Caco-2 (cell line): ENCODE measurements around the gene MYBPC2. TPM values are rescaled to one million over a fixed set of nuclear protein-coding genes. Genes with fewer than 3 reads are reported as not detected.
"Not testable (repeated sequence)": the region's sequence is repeated elsewhere in the genome, so short reads cannot be mapped to it uniquely, and the experiment has no call there.

Source experiments
- BruUV-seq: library from RNA; stranded (reverse); fragments of 400-500 nt; replicated peaks from 2 replicates; lab custom pipeline; 2021; lab: Mats Ljungman, UMichigan
- CTCF ChIA-PET: fragments of 300-600 bp; sonication (Branson Sonifier 250); formaldehyde crosslinking; loops from one replicate; lab custom pipeline; 2022; ENCODE audit warnings: antibody characterized with exemption; lab: Charles Lee
- POLR2A ChIA-PET: fragments of 300-600 bp; sonication (Branson Sonifier 250); formaldehyde crosslinking; loops from one replicate; lab custom pipeline; 2022; ENCODE audit warnings: antibody characterized with exemption; lab: Charles Lee
- DNase-seq, 2 experiments: peaks; one replicate each; pipeline versions ENCODE4 v3.0.0 to v3.0.0-alpha.2; 2020 to 2022
- H3K27me3 ChIP-seq: replicated peaks from 2 replicates; pipeline ENCODE4 v1.6.0; 2011; ENCODE audit warnings: low read length; ENCODE audit not compliant: control insufficient read depth, insufficient read depth
- H3K36me3 ChIP-seq: 2 replicates; pipeline ENCODE4 v1.5.1; 2011; ENCODE audit warnings: low read length; ENCODE audit not compliant: control insufficient read depth, insufficient read depth
- H3K4me1 ChIP-seq: fragments of 250-450 bp; sonication (Bioruptor Pico); 2 replicates; pipeline ENCODE4 v1.5.1; 2020; ENCODE audit warnings: mild to moderate bottlenecking
- H3K4me3 ChIP-seq: 2 replicates; pipeline ENCODE4 v1.5.1; 2011; ENCODE audit warnings: low read depth, mild to moderate bottlenecking, control low read depth, low read length
- H3K9me3 ChIP-seq: fragments of 250-450 bp; sonication (Bioruptor Pico); 2 replicates; pipeline ENCODE4 v1.5.1; 2020; ENCODE audit warnings: mild to moderate bottlenecking, moderate library complexity
- H3K27ac Mint-ChIP-seq: one replicate; pipeline ENCODE4 v1.8.0; 2022; ENCODE audit warnings: mixed read lengths; ENCODE audit not compliant: unreplicated experiment
- H3K27me3 Mint-ChIP-seq: one replicate; pipeline ENCODE4 v1.8.0; 2022; ENCODE audit warnings: mixed read lengths; ENCODE audit not compliant: insufficient read depth, unreplicated experiment
- H3K36me3 Mint-ChIP-seq: one replicate; pipeline ENCODE4 v1.8.0; 2022; ENCODE audit warnings: mild to moderate bottlenecking, mixed read lengths; ENCODE audit not compliant: insufficient read depth, unreplicated experiment
- H3K4me1 Mint-ChIP-seq: one replicate; pipeline ENCODE4 v1.8.0; 2022; ENCODE audit warnings: low read depth, mixed read lengths; ENCODE audit not compliant: unreplicated experiment
- H3K4me3 Mint-ChIP-seq: one replicate; pipeline ENCODE4 v1.8.0; 2022; ENCODE audit warnings: mild to moderate bottlenecking, moderate library complexity, mixed read lengths; ENCODE audit not compliant: unreplicated experiment
- H3K9me3 Mint-ChIP-seq: one replicate; pipeline ENCODE4 v1.8.0; 2022; ENCODE audit warnings: mixed read lengths; ENCODE audit not compliant: unreplicated experiment
- intact Hi-C: fragments of 100-400 bp; cut with micrococcal nuclease; formaldehyde crosslinking; loops from one replicate; pipeline ENCODE4 v1.10.0; 2022; ENCODE audit not compliant: unreplicated experiment
- total RNA-seq: library from RNA; stranded (reverse); gene quantifications from 2 replicates; pipeline ENCODE4 v1.2.3, GENCODE V29; 2022
- TF ChIP-seq, protein P1 (sequence below), 2 experiments: fragments of 200-600 bp in 1 of 2; IDR thresholded peaks; 1 replicate in 1 of 2; 2 replicates in 1 of 2; pipeline versions ENCODE4 v1.5.1 to v1.8.0; 2011 to 2022; ENCODE audit warnings: antibody characterized with exemption in 1 of 2, control low read depth in 1 of 2, inconsistent platforms in 1 of 2, low read depth in 1 of 2, low read length in 1 of 2, mild to moderate bottlenecking in 1 of 2, moderate library complexity in 1 of 2; ENCODE audit not compliant: insufficient read depth in 1 of 2, severe bottlenecking in 1 of 2, unreplicated experiment in 1 of 2

The MYBPC2 gene
- total RNA-seq, 1 experiment from 2014 or later: 1.6 TPM

DNA sequence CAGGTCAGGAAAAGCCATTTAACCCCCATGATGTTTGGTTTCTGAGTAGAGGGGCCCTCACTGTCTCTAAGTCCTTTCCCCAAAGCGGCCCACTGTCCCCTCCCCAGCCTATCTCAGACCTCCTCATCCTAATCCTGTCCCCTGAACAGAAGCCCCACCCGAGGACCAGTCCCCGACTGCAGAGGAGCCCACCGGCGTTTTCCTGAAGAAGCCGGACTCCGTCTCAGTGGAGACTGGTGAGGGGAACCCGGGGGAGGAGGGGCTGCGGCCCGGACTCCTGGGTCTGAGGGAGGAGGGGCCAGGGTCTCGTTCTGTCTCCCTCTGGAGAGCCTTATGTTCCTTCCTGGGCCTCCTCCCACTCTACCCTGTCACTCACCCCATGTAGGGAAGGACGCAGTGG lies 2.9 kb downstream of the MYBPC2 start:
- Histone ChIP-seq H3K36me3 (no peaks in the 10 kb centered on the region), H3K4me1 (peaks cover 11% of the 10 kb centered on the region), H3K4me3 (no peak overlapping the region), H3K9me3 (no peaks in the 10 kb centered on the region), H3K27me3 (no peaks in the 10 kb centered on the region; the same call in 1 of the 2 replicates)
- CTCF ChIA-PET: no interaction called here
- H3K27ac Mint-ChIP-seq: no peak overlapping the region
- POLR2A ChIA-PET: no interaction called here
- H3K9me3 Mint-ChIP-seq: peaks cover 9% of the 10 kb centered on the region
- TF ChIP-seq, protein P1, sequence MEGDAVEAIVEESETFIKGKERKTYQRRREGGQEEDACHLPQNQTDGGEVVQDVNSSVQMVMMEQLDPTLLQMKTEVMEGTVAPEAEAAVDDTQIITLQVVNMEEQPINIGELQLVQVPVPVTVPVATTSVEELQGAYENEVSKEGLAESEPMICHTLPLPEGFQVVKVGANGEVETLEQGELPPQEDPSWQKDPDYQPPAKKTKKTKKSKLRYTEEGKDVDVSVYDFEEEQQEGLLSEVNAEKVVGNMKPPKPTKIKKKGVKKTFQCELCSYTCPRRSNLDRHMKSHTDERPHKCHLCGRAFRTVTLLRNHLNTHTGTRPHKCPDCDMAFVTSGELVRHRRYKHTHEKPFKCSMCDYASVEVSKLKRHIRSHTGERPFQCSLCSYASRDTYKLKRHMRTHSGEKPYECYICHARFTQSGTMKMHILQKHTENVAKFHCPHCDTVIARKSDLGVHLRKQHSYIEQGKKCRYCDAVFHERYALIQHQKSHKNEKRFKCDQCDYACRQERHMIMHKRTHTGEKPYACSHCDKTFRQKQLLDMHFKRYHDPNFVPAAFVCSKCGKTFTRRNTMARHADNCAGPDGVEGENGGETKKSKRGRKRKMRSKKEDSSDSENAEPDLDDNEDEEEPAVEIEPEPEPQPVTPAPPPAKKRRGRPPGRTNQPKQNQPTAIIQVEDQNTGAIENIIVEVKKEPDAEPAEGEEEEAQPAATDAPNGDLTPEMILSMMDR (IDR thresholded peaks at IDR 0.05; ENCODE audit: insufficient read depth in 1 of 2, low read depth in 1 of 2, low read length in 1 of 2, severe bottlenecking in 1 of 2, unreplicated experiment in 1 of 2): no peak
- no peak for DNase-seq
- H3K36me3 Mint-ChIP-seq: peaks cover 13% of the 10 kb centered on the region
- intact Hi-C loops: no loop called here
- H3K4me1 Mint-ChIP-seq: peaks cover 7% of the 10 kb centered on the region
- peaks cover 27% of the 10 kb centered on the region for H3K27me3 Mint-ChIP-seq
- BruUV-seq: no TSS peak
- H3K4me3 Mint-ChIP-seq: no peak overlapping the region

DNA sequence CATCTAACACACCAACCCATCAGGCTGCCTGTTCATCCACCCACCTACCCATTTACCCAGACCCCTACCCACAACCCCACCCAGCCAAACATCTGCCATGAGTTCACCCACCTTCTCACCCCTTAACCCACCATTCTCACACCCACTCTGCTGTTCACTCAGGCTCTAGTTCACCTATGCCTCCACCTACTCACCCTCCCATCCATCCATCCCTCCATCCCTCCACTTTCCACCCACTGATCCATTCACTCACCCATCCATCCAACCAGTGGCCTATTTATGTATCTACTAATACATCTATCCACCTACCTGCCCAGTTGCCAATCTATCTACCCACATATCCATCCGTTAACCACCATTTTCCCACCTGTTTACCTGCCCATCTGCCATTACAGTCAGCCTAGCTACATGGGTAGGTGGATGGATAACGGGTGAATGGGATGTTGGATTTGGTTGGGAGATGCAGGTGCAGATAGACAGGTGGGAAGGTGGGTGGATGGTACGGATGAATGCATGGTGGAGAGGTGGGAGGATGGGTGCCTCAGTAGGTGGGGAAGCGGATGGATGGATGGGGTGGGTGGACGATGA lies 5.3 kb downstream of the MYBPC2 start:
- H3K27me3 ChIP-seq: no peaks in the 10 kb centered on the region; the same call in 1 of the 2 replicates

DNA sequence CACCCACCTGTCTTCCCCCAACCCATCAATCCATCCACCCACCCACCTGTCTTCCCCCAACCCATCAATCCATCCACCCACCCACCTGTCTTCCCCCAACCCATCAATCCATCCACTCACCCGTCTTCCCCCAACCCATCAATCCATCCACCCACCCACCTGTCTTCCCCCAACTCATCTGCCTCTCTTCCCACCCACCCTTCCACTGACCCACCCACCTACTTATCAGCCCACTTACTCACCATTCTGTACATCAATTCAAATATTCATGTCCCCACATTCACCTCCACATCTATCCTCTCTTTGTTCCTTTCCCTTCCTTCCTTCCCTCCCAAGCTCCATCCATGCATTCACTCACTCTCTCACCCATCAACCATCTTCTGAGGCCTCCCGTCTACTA lies 6.4 kb downstream of the MYBPC2 start:
- intact Hi-C loops, H3K9me3 ChIP-seq: not testable (repeated sequence)
- H3K27me3 Mint-ChIP-seq: peaks cover 24% of the 10 kb centered on the region

More for the DNA sequence above, 5.3 kb downstream of the MYBPC2 start:
- H3K27ac Mint-ChIP-seq: no peak overlapping the region
- Histone ChIP-seq H3K36me3 (no peaks in the 10 kb centered on the region), H3K4me1 (no peaks in the 10 kb centered on the region; the same call in 1 of the 2 replicates), H3K9me3 (no peaks in the 10 kb centered on the region), H3K4me3 (no peak overlapping the region)
- peaks cover 9% of the 10 kb centered on the region for H3K9me3 Mint-ChIP-seq
- POLR2A ChIA-PET: no interaction called here
- no peak for DNase-seq
- H3K27me3 Mint-ChIP-seq: peaks cover 24% of the 10 kb centered on the region
- no peak overlapping the region for H3K4me3 Mint-ChIP-seq
- TF ChIP-seq, protein P1 (IDR thresholded peaks at IDR 0.05; ENCODE audit: insufficient read depth in 1 of 2, low read depth in 1 of 2, low read length in 1 of 2, severe bottlenecking in 1 of 2, unreplicated experiment in 1 of 2): no peak
- H3K4me1 Mint-ChIP-seq: no peaks in the 10 kb centered on the region
- intact Hi-C loops: no loop called here
- BruUV-seq: no TSS peak
- CTCF ChIA-PET: no interaction called here
- peaks cover 6% of the 10 kb centered on the region for H3K36me3 Mint-ChIP-seq

More for the DNA sequence above, 6.4 kb downstream of the MYBPC2 start:
- BruUV-seq, H3K4me3 Mint-ChIP-seq, H3K36me3 Mint-ChIP-seq, H3K4me1 Mint-ChIP-seq, CTCF ChIA-PET, H3K36me3 ChIP-seq, H3K27ac Mint-ChIP-seq, DNase-seq, H3K4me1 ChIP-seq, POLR2A ChIA-PET, H3K27me3 ChIP-seq, H3K4me3 ChIP-seq: not testable (repeated sequence)
- H3K9me3 Mint-ChIP-seq: peaks cover 13% of the 10 kb centered on the region
